ENCODE measurements around the gene XYLT2. TPM values are rescaled to one million over a fixed set of nuclear protein-coding genes. Genes with fewer than 3 reads are reported as not detected.
"Not testable (repeated sequence)": the region's sequence is repeated elsewhere in the genome, so short reads cannot be mapped to it uniquely, and the experiment has no call there.

Gene XYLT2
- total and polyA plus RNA-seq, 2 of the 13 experiments (the other 11 are each of a cell fraction or from before 2014, with no cell fraction given), result 17.0 to 22.1 TPM

GRCh38 chr17:50316660-50317059, 29.3 kb upstream of the XYLT2 start:
- ATAC-seq; H3K9me3 ChIP-seq (ENCODE audit: low read length); H3K36me3 ChIP-seq (replicated peaks in 1 of 2; ENCODE audit: control insufficient read depth in 1 of 2, insufficient read depth in 2 of 2, low read length in 2 of 2); DNase-seq (ENCODE audit: low spot score); POLR2A ChIA-PET; H2AFZ ChIP-seq (ENCODE audit: low read length); CTCF ChIA-PET (ENCODE audit: low intra/inter-chr PET ratio, low total read pairs); H3K4me2 ChIP-seq (ENCODE audit: low read depth, low read length); H3K9ac ChIP-seq (ENCODE audit: insufficient read depth, low read depth, low read length); H4K20me1 ChIP-seq (ENCODE audit: insufficient read depth, low read length); BruUV-seq (replicated peaks); intact Hi-C loops (cut with micrococcal nuclease; ENCODE audit: unreplicated experiment); FAIRE-seq; H3K4me1 ChIP-seq (ENCODE audit: insufficient read depth, low read length); in situ Hi-C loops (cut with HindIII; ENCODE audit: extremely low pct_ligation_motif_present, low pct_unique_long_range_greater_than_20kb); H3K79me2 ChIP-seq (ENCODE audit: insufficient read depth, low read length); H3K27ac ChIP-seq (ENCODE audit: extremely low read length, insufficient read depth, low read length); H3K4me3 ChIP-seq (replicated peaks in 1 of 3; ENCODE audit: insufficient read depth in 1 of 3, low read depth in 2 of 3, low read length in 3 of 3): not testable (repeated sequence)
- peaks cover 10 to 50% of the 10 kb centered on the region in 2 experiments for H3K27me3 ChIP-seq (ENCODE audit: control insufficient read depth in 1 of 2, insufficient read depth in 2 of 2, low read length in 2 of 2)
- 37% methylated on average over 2 of the region's 2 CpGs for WGBS (ENCODE audit: low lambda C conversion rate)

GRCh38 chr17:50317121-50317520, 28.8 kb upstream of the XYLT2 start:
- Histone ChIP-seq H3K27ac (ENCODE audit: extremely low read length, insufficient read depth, low read length) (no peak overlapping the region), H4K20me1 (ENCODE audit: insufficient read depth, low read length) (no peaks in the 10 kb centered on the region), H3K27me3 (ENCODE audit: control insufficient read depth in 1 of 2, insufficient read depth in 2 of 2, low read length in 2 of 2) (peaks cover 10 to 50% of the 10 kb centered on the region in 2 experiments), H3K4me2 (ENCODE audit: low read depth, low read length) (no peak overlapping the region), H3K4me1 (ENCODE audit: insufficient read depth, low read length) (no peaks in the 10 kb centered on the region), H3K9ac (ENCODE audit: insufficient read depth, low read depth, low read length) (no peak overlapping the region), H3K79me2 (ENCODE audit: insufficient read depth, low read length) (no peaks in the 10 kb centered on the region), H3K9me3 (ENCODE audit: low read length) (no peaks in the 10 kb centered on the region), H3K36me3 (replicated peaks in 1 of 2; ENCODE audit: control insufficient read depth in 1 of 2, insufficient read depth in 2 of 2, low read length in 2 of 2) (no peaks in the 10 kb centered on the region), H3K4me3 (replicated peaks in 1 of 3; ENCODE audit: insufficient read depth in 1 of 3, low read depth in 2 of 3, low read length in 3 of 3) (no peak overlapping the region), H2AFZ (ENCODE audit: low read length) (no peak overlapping the region)
- ChIA-PET CTCF (ENCODE audit: low intra/inter-chr PET ratio, low total read pairs) (no interaction called here), POLR2A (no interaction called here)
- intact Hi-C loops (cut with micrococcal nuclease; ENCODE audit: unreplicated experiment) (no loop called here), in situ Hi-C loops (cut with HindIII; ENCODE audit: extremely low pct_ligation_motif_present, low pct_unique_long_range_greater_than_20kb) (no loop called here)
- BruUV-seq (replicated peaks), result no TSS peak
- 7% methylated on average over 2 of the region's 2 CpGs for WGBS (ENCODE audit: low lambda C conversion rate)
- TF ChIP-seq MEF2D (CRISPR knock-in tag; IDR thresholded peaks at IDR 0.05) (no peak), HNF4G (IDR thresholded peaks at IDR 0.05; ENCODE audit: borderline replicate concordance, low read depth, low read length) (no peak), HNF4G (CRISPR knock-in tag; IDR thresholded peaks at IDR 0.05; ENCODE audit: borderline replicate concordance, low read depth) (no peak), ZNF205 (CRISPR knock-in tag; IDR thresholded peaks at IDR 0.05) (no peak), ZNF589 (CRISPR knock-in tag; conservative IDR thresholded peaks at IDR 0.05) (no peak), ZUFSP (CRISPR knock-in tag; IDR thresholded peaks at IDR 0.05; ENCODE audit: borderline replicate concordance) (no peak), ZNF292 (CRISPR knock-in tag; IDR thresholded peaks at IDR 0.05; ENCODE audit: borderline replicate concordance, low read depth) (no peak), ZNF18 (CRISPR knock-in tag; IDR thresholded peaks at IDR 0.05; ENCODE audit: insufficient replicate concordance) (no peak), ZNF124 (CRISPR knock-in tag; IDR thresholded peaks at IDR 0.05) (no peak), ZNF704 (CRISPR knock-in tag; IDR thresholded peaks at IDR 0.05; ENCODE audit: borderline replicate concordance) (no peak), TP53 (CRISPR knock-in tag; conservative IDR thresholded peaks at IDR 0.05) (no peak), ATF4 (CRISPR knock-in tag; IDR thresholded peaks at IDR 0.05) (no peak), KLF13 (CRISPR knock-in tag; IDR thresholded peaks at IDR 0.05) (no peak)
- FAIRE-seq, result no peak
- DNase-seq (ENCODE audit: low spot score), result no peak
- no peak for ATAC-seq

Data from HepG2 (cell line).